ENCODE measurements around the gene EPHA6. TPM values are rescaled to one million over a fixed set of nuclear protein-coding genes. Genes with fewer than 3 reads are reported as not detected.
"Not testable (repeated sequence)": the region's sequence is repeated elsewhere in the genome, so short reads cannot be mapped to it uniquely, and the experiment has no call there.

The EPHA6 gene
- polyA plus RNA-seq, 2 donors, result 0.20 to 0.38 TPM

DNA sequence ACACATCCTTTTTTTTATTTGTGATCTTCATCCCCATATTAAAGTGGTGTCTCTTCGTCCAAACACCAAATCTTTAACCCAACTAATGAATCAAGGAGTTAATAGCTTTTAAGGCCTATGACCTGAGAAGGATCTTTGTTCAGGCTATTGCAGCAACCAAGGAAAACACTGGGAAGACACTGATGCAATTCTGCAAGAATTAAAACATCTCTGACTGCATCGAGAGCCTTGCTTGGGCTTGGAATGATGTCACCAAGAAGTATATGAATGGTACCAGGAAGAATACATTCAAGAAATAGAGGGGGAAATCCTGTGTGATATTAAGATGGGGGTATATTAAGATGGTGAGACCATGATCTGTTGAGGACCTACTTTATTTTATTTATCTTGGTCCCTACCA, 736.0 kb downstream of the EPHA6 start:
- H3K27ac ChIP-seq (ENCODE audit: low read depth in 2 of 2, low read length in 1 of 2), result no peak overlapping the region
- no peak overlapping the region for H3K4me3 ChIP-seq (ENCODE audit: low read depth in 1 of 2, low read length in 2 of 2)
- no peaks in the 10 kb centered on the region for H3K9me3 ChIP-seq (ENCODE audit: control insufficient read depth in 2 of 2, insufficient read depth in 1 of 2, low read depth in 1 of 2, low read length in 1 of 2)
- H3K27me3 ChIP-seq (ENCODE audit: control insufficient read depth in 1 of 2, insufficient read depth in 2 of 2, low read length in 2 of 2), result no peaks in the 10 kb centered on the region
- WGBS, 2 donors, result 62 to 79% methylated on average over 2 of the region's 2 CpGs
- no peaks in the 10 kb centered on the region for H3K4me1 ChIP-seq (ENCODE audit: control insufficient read depth in 2 of 2, insufficient read depth in 2 of 2, low read length in 1 of 2)
- no peaks in the 10 kb centered on the region for H3K36me3 ChIP-seq (ENCODE audit: control insufficient read depth in 2 of 2, insufficient read depth in 2 of 2, low read length in 1 of 2)

DNA sequence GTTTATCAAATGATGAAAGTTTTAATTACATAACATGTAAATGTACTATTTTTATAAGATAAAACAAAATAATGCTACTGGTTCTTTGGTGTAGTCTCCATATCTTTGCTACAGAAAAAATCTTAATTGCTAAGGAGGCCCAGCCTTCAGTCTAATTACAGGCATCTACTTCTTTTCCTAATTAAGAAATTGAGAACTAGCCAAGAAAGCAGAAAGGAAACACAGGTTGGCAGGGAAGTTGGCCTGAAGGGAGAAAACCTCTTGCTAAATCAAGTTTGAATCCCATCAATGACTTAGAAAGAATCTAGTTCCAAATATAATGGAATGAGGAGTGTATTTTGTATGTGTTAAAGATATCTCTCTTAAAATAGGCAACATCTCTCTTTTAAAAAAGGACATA, 737.8 kb downstream of the EPHA6 start:
- no peak overlapping the region for H3K27ac ChIP-seq (ENCODE audit: low read depth in 2 of 2, low read length in 1 of 2)
- no peaks in the 10 kb centered on the region for H3K27me3 ChIP-seq (ENCODE audit: control insufficient read depth in 1 of 2, insufficient read depth in 2 of 2, low read length in 2 of 2)
- H3K4me3 ChIP-seq (ENCODE audit: low read depth in 1 of 2, low read length in 2 of 2), result no peak overlapping the region
- H3K36me3 ChIP-seq (ENCODE audit: control insufficient read depth in 2 of 2, insufficient read depth in 2 of 2, low read length in 1 of 2), result no peaks in the 10 kb centered on the region
- no peaks in the 10 kb centered on the region for H3K4me1 ChIP-seq (ENCODE audit: control insufficient read depth in 2 of 2, insufficient read depth in 2 of 2, low read length in 1 of 2)
- H3K9me3 ChIP-seq (ENCODE audit: control insufficient read depth in 2 of 2, insufficient read depth in 1 of 2, low read depth in 1 of 2, low read length in 1 of 2), result no peaks in the 10 kb centered on the region

DNA sequence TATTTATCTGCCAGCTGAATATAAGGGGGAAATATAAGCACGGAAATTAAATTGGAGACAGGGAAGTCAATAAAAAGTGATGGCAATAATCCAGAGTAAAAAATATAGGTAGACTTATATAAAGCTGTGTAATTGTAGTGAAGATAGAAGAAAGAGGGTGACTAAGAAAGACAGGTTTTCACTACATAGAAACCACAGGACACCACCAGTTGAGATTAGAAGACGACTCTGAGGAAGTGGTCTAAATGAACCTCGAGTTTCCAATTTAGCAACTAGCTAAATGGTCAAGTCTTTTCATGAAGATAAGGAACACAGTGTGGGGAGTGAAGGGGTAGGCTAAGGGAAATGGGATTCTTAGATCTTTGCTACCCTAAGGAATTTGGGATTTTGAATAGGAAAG, 761.3 kb downstream of the EPHA6 start:
- no peak overlapping the region for H3K27ac ChIP-seq (ENCODE audit: low read depth in 2 of 2, low read length in 1 of 2)
- no peaks in the 10 kb centered on the region for H3K9me3 ChIP-seq (ENCODE audit: control insufficient read depth in 2 of 2, insufficient read depth in 1 of 2, low read depth in 1 of 2, low read length in 1 of 2)
- 72 to 83% methylated on average over 3 of the region's 3 CpGs for WGBS, 2 donors
- no peak overlapping the region for H3K4me3 ChIP-seq (ENCODE audit: low read depth in 1 of 2, low read length in 2 of 2)
- H3K27me3 ChIP-seq (ENCODE audit: control insufficient read depth in 1 of 2, insufficient read depth in 2 of 2, low read length in 2 of 2), result no peaks in the 10 kb centered on the region
- no peaks in the 10 kb centered on the region for H3K4me1 ChIP-seq (ENCODE audit: control insufficient read depth in 2 of 2, insufficient read depth in 2 of 2, low read length in 1 of 2)
- no peaks in the 10 kb centered on the region for H3K36me3 ChIP-seq (ENCODE audit: control insufficient read depth in 2 of 2, insufficient read depth in 2 of 2, low read length in 1 of 2)

DNA sequence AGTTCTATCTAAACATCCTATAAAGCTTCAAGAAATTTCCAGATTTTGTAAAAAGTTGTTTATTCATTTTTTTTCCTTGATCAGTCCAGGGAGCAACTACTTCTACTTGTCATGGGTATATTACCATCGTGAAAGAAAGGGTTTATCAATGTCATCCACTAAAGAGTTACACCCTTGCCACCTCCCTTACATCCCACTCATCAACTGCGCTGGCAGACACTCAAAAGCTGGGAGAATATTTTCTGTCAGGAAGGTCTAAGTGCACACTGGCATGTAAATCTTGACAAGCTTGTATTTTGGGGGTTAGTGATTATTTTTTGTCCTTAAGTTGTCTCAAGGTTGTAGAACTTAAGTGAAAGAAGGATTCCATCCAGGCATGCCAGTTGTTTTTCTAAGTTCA, 761.8 kb downstream of the EPHA6 start:
- Histone ChIP-seq H3K27ac (ENCODE audit: low read depth in 2 of 2, low read length in 1 of 2) (no peak overlapping the region), H3K27me3 (ENCODE audit: control insufficient read depth in 1 of 2, insufficient read depth in 2 of 2, low read length in 2 of 2) (no peaks in the 10 kb centered on the region), H3K36me3 (ENCODE audit: control insufficient read depth in 2 of 2, insufficient read depth in 2 of 2, low read length in 1 of 2) (no peaks in the 10 kb centered on the region), H3K4me3 (ENCODE audit: low read depth in 1 of 2, low read length in 2 of 2) (no peak overlapping the region), H3K4me1 (ENCODE audit: control insufficient read depth in 2 of 2, insufficient read depth in 2 of 2, low read length in 1 of 2) (no peaks in the 10 kb centered on the region), H3K9me3 (ENCODE audit: control insufficient read depth in 2 of 2, insufficient read depth in 1 of 2, low read depth in 1 of 2, low read length in 1 of 2) (no peaks in the 10 kb centered on the region)
- 49 to 63% methylated on average over 2 of the region's 2 CpGs for WGBS, 2 donors

- no peak overlapping the region for H3K4me3 ChIP-seq (ENCODE audit: low read depth in 1 of 2, low read length in 2 of 2)
- H3K36me3 ChIP-seq (ENCODE audit: control insufficient read depth in 2 of 2, insufficient read depth in 2 of 2, low read length in 1 of 2), result no peaks in the 10 kb centered on the region
- H3K4me1 ChIP-seq (ENCODE audit: control insufficient read depth in 2 of 2, insufficient read depth in 2 of 2, low read length in 1 of 2), result no peaks in the 10 kb centered on the region
- WGBS, 2 donors, result 62 to 64% methylated on average over 3 of the region's 3 CpGs
- H3K27ac ChIP-seq (ENCODE audit: low read depth in 2 of 2, low read length in 1 of 2), result no peak overlapping the region
- no peaks in the 10 kb centered on the region for H3K9me3 ChIP-seq (ENCODE audit: control insufficient read depth in 2 of 2, insufficient read depth in 1 of 2, low read depth in 1 of 2, low read length in 1 of 2)
- no peaks in the 10 kb centered on the region for H3K27me3 ChIP-seq (ENCODE audit: control insufficient read depth in 1 of 2, insufficient read depth in 2 of 2, low read length in 2 of 2)
These were observed 765.0 kb downstream of the EPHA6 start for GRCh38 chr3:97579365-97579764.

- H3K4me3 ChIP-seq (ENCODE audit: low read depth in 1 of 2, low read length in 2 of 2), result no peak overlapping the region
- H3K27me3 ChIP-seq (ENCODE audit: control insufficient read depth in 1 of 2, insufficient read depth in 2 of 2, low read length in 2 of 2), result no peaks in the 10 kb centered on the region
- WGBS, 2 donors, result 70 to 76% methylated on average over 2 of the region's 2 CpGs
- H3K9me3 ChIP-seq (ENCODE audit: control insufficient read depth in 2 of 2, insufficient read depth in 1 of 2, low read depth in 1 of 2, low read length in 1 of 2), result peaks cover 0 to 2% of the 10 kb centered on the region in 2 donors
- no peaks in the 10 kb centered on the region for H3K4me1 ChIP-seq (ENCODE audit: control insufficient read depth in 2 of 2, insufficient read depth in 2 of 2, low read length in 1 of 2)
- no peak overlapping the region for H3K27ac ChIP-seq (ENCODE audit: low read depth in 2 of 2, low read length in 1 of 2)
- no peaks in the 10 kb centered on the region for H3K36me3 ChIP-seq (ENCODE audit: control insufficient read depth in 2 of 2, insufficient read depth in 2 of 2, low read length in 1 of 2)
These were observed 796.2 kb downstream of the EPHA6 start for GRCh38 chr3:97610626-97611025.

GRCh38 chr3:97612632-97613031, 798.2 kb downstream of the EPHA6 start:
- Histone ChIP-seq H3K36me3 (ENCODE audit: control insufficient read depth in 2 of 2, insufficient read depth in 2 of 2, low read length in 1 of 2) (no peaks in the 10 kb centered on the region), H3K9me3 (ENCODE audit: control insufficient read depth in 2 of 2, insufficient read depth in 1 of 2, low read depth in 1 of 2, low read length in 1 of 2) (peaks cover 0 to 2% of the 10 kb centered on the region in 2 donors), H3K4me1 (ENCODE audit: control insufficient read depth in 2 of 2, insufficient read depth in 2 of 2, low read length in 1 of 2) (no peaks in the 10 kb centered on the region), H3K4me3 (ENCODE audit: low read depth in 1 of 2, low read length in 2 of 2) (no peak overlapping the region), H3K27me3 (ENCODE audit: control insufficient read depth in 1 of 2, insufficient read depth in 2 of 2, low read length in 2 of 2) (no peaks in the 10 kb centered on the region), H3K27ac (ENCODE audit: low read depth in 2 of 2, low read length in 1 of 2) (no peak overlapping the region)
- 77 to 93% methylated on average over 1 of the region's 1 CpG for WGBS, 2 donors

- H3K4me3 ChIP-seq (ENCODE audit: low read depth in 1 of 2, low read length in 2 of 2), result no peak overlapping the region
- peaks cover 0 to 2% of the 10 kb centered on the region in 2 donors for H3K9me3 ChIP-seq (ENCODE audit: control insufficient read depth in 2 of 2, insufficient read depth in 1 of 2, low read depth in 1 of 2, low read length in 1 of 2)
- H3K27ac ChIP-seq (ENCODE audit: low read depth in 2 of 2, low read length in 1 of 2), result no peak overlapping the region
- no peaks in the 10 kb centered on the region for H3K36me3 ChIP-seq (ENCODE audit: control insufficient read depth in 2 of 2, insufficient read depth in 2 of 2, low read length in 1 of 2)
- WGBS, 2 donors, result 67 to 68% methylated on average over 2 of the region's 2 CpGs
- H3K4me1 ChIP-seq (ENCODE audit: control insufficient read depth in 2 of 2, insufficient read depth in 2 of 2, low read length in 1 of 2), result no peaks in the 10 kb centered on the region
- no peaks in the 10 kb centered on the region for H3K27me3 ChIP-seq (ENCODE audit: control insufficient read depth in 1 of 2, insufficient read depth in 2 of 2, low read length in 2 of 2)
These were observed 798.7 kb downstream of the EPHA6 start for GRCh38 chr3:97613139-97613538.

DNA sequence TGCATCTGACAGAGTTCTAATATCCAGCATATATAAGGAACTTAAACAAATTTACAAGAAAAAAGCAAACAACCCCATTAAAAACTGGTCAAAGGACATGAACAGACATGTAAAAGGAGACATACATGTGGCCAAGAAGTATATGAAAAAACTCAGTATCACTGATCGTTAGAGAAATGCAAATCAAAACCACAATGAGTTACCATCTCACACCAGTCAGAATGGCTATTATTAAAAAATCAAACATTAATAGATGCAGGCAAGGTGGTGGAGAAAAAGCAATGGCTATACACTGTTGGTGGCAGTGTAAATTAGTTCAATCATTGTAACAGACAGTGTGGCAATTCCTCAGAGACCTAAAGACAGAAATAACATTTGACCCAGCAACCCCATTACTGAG, 806.1 kb downstream of the EPHA6 start:
- not testable (repeated sequence) for H3K27ac ChIP-seq (ENCODE audit: low read depth in 2 of 2, low read length in 1 of 2); H3K36me3 ChIP-seq (ENCODE audit: control insufficient read depth in 2 of 2, insufficient read depth in 2 of 2, low read length in 1 of 2); H3K27me3 ChIP-seq (ENCODE audit: control insufficient read depth in 1 of 2, insufficient read depth in 2 of 2, low read length in 2 of 2); H3K9me3 ChIP-seq (ENCODE audit: control insufficient read depth in 2 of 2, insufficient read depth in 1 of 2, low read depth in 1 of 2, low read length in 1 of 2); H3K4me1 ChIP-seq (ENCODE audit: control insufficient read depth in 2 of 2, insufficient read depth in 2 of 2, low read length in 1 of 2); H3K4me3 ChIP-seq (ENCODE audit: low read depth in 1 of 2, low read length in 2 of 2)
- WGBS, 2 donors, result 53 to 70% methylated on average over 1 of the region's 1 CpG

DNA sequence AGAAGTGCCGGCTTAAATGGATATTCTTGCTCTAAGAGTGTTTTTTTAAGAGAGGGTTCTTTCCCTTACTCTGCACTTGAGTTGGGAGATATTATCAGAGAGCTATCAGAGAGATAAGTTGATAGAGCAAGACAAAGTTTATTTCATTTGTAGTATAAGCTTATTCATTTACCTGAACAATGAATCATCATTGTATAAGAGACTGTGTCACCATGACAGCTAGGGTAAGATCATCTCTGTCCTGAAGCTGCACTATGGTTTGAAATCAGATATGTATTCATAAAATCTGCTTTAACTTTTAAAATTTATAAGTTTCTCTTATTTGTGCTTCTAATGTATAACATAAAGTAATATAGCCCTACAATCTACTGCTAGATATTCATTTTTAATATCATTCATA, 822.1 kb downstream of the EPHA6 start:
- 66 to 69% methylated on average over 1 of the region's 1 CpG for WGBS, 2 donors
- no peaks in the 10 kb centered on the region for H3K36me3 ChIP-seq (ENCODE audit: control insufficient read depth in 2 of 2, insufficient read depth in 2 of 2, low read length in 1 of 2)

More for the DNA sequence above, 822.1 kb downstream of the EPHA6 start:
- Histone ChIP-seq H3K9me3 (ENCODE audit: control insufficient read depth in 2 of 2, insufficient read depth in 1 of 2, low read depth in 1 of 2, low read length in 1 of 2) (no peaks in the 10 kb centered on the region), H3K4me3 (ENCODE audit: low read depth in 1 of 2, low read length in 2 of 2) (no peak overlapping the region), H3K27me3 (ENCODE audit: control insufficient read depth in 1 of 2, insufficient read depth in 2 of 2, low read length in 2 of 2) (no peaks in the 10 kb centered on the region), H3K4me1 (ENCODE audit: control insufficient read depth in 2 of 2, insufficient read depth in 2 of 2, low read length in 1 of 2) (no peaks in the 10 kb centered on the region), H3K27ac (ENCODE audit: low read depth in 2 of 2, low read length in 1 of 2) (no peak overlapping the region)
